Right atrium auricular region (tissue), 2 donors: ENCODE results near the gene DNAJB1. TPM values are rescaled to one million over a fixed set of nuclear protein-coding genes. Genes with fewer than 3 reads are reported as not detected.

ENCODE experiments used
- DNase-seq: peaks from one replicate; pipeline ENCODE4 v3.0.0-alpha.2; 2019; ENCODE audit warnings: low spot score
- H3K27ac ChIP-seq, 2 donors: fragments of 200-600 bp; sonication (generic); 1 replicate in 1 of 2; 2 replicates in 1 of 2; pipeline ENCODE4 v1.5.1; 2016 to 2019
- H3K27me3 ChIP-seq, 2 donors: fragments of 200-600 bp; sonication (generic); one replicate each; pipeline versions ENCODE4 v1.5.1 to v1.6.0; 2017 to 2019
- H3K36me3 ChIP-seq: fragments of 200-600 bp; sonication (generic); one replicate; pipeline ENCODE4 v1.5.1; 2016
- H3K4me1 ChIP-seq, 2 donors: fragments of 200-600 bp; sonication (generic); one replicate each; pipeline versions ENCODE4 v1.5.1 to v1.6.0; 2017 to 2019
- H3K4me3 ChIP-seq, 2 donors: fragments of 200-600 bp; sonication (generic); 1 replicate in 1 of 2; 2 replicates in 1 of 2; pipeline ENCODE4 v1.5.1; 2017 to 2019; ENCODE audit warnings: mild to moderate bottlenecking in 1 of 2, moderate library complexity in 1 of 2
- H3K9me3 ChIP-seq, 2 donors: fragments of 200-600 bp; sonication (generic); one replicate each; pipeline ENCODE4 v1.5.1; 2019
- CTCF ChIP-seq, 2 donors: fragments of 200-600 bp; sonication (generic); IDR thresholded peaks; one replicate each; pipeline ENCODE4 v1.5.1; 2019; ENCODE audit warnings: antibody characterized with exemption in 2 of 2
- total RNA-seq, 2 donors: library from RNA; depleted of rRNA; stranded (reverse); fragments of >200 nt; gene quantifications; one replicate each; pipeline ENCODE4 v1.1.0, GENCODE V29; 2016

Gene DNAJB1
- total RNA-seq, 2 donors from 2014 or later, result 36.5 to 52.9 TPM

- H3K4me1 ChIP-seq, result peaks cover 0 to 61% of the 10 kb centered on the region in 2 donors
- peaks cover 0 to 7% of the 10 kb centered on the region in 2 donors for H3K27me3 ChIP-seq
- no peak for TF ChIP-seq CTCF (IDR thresholded peaks at IDR 0.05)
- H3K27ac ChIP-seq, result no peak overlapping the region
- no peak for DNase-seq
- H3K4me3 ChIP-seq, result no peak overlapping the region
- peaks cover 43% of the 10 kb centered on the region for H3K36me3 ChIP-seq
- no peaks in the 10 kb centered on the region for H3K9me3 ChIP-seq
Observed at GRCh38 chr19:14474827-14475226, 43.4 kb downstream of the DNAJB1 start.

GRCh38 chr19:14473978-14474578 is 44.1 kb downstream of the DNAJB1 start:
- no peak for TF ChIP-seq CTCF (IDR thresholded peaks at IDR 0.05)
- peaks cover 0 to 61% of the 10 kb centered on the region in 2 donors for H3K4me1 ChIP-seq

GRCh38 chr19:14473073-14473977 is 44.9 kb downstream of the DNAJB1 start:
- Histone ChIP-seq H3K27ac (no peak overlapping the region), H3K36me3 (peaks cover 42% of the 10 kb centered on the region), H3K4me3 (peak overlapping the region in 1 of 2 donors; percentile 24), H3K27me3 (peaks cover 0 to 7% of the 10 kb centered on the region in 2 donors), H3K4me1 (peaks cover 0 to 61% of the 10 kb centered on the region in 2 donors), H3K9me3 (no peaks in the 10 kb centered on the region)
- no peak for DNase-seq
- no peak for TF ChIP-seq CTCF (IDR thresholded peaks at IDR 0.05)

More at GRCh38 chr19:14473978-14474578, 44.1 kb downstream of the DNAJB1 start:
- H3K36me3 ChIP-seq, result peaks cover 43% of the 10 kb centered on the region
- H3K9me3 ChIP-seq, result no peaks in the 10 kb centered on the region
- peak overlapping the region in 1 of 2 donors; percentile 24 for H3K4me3 ChIP-seq
- DNase-seq, result no peak
- no peak overlapping the region for H3K27ac ChIP-seq
- H3K27me3 ChIP-seq, result peaks cover 0 to 7% of the 10 kb centered on the region in 2 donors

GRCh38 chr19:14472202-14472938 is 45.8 kb downstream of the DNAJB1 start:
- no peaks in the 10 kb centered on the region for H3K9me3 ChIP-seq
- H3K27ac ChIP-seq, result no peak overlapping the region
- peaks cover 42% of the 10 kb centered on the region for H3K36me3 ChIP-seq
- peak; percentile 99 for TF ChIP-seq CTCF (IDR thresholded peaks at IDR 0.05)
- H3K27me3 ChIP-seq, result peaks cover 0 to 7% of the 10 kb centered on the region in 2 donors
- no peak for DNase-seq
- H3K4me1 ChIP-seq, result peaks cover 0 to 52% of the 10 kb centered on the region in 2 donors
- peak overlapping the region in 1 of 2 donors; percentile 27 for H3K4me3 ChIP-seq

- Histone ChIP-seq H3K4me3 (no peak overlapping the region), H3K27ac (no peak overlapping the region), H3K4me1 (peaks cover 0 to 45% of the 10 kb centered on the region in 2 donors), H3K27me3 (peaks cover 0 to 7% of the 10 kb centered on the region in 2 donors), H3K36me3 (peaks cover 48% of the 10 kb centered on the region), H3K9me3 (no peaks in the 10 kb centered on the region)
- no peak for DNase-seq
- no peak for TF ChIP-seq CTCF (IDR thresholded peaks at IDR 0.05)
Observed at GRCh38 chr19:14471436-14472187, 46.6 kb downstream of the DNAJB1 start.
